HK-2 (cell line): ENCODE results near the gene STEEP1.

Source experiments
- DNase-seq: peaks from one replicate; pipeline ENCODE4 v3.0.0-alpha.2; 2018; ENCODE audit not compliant: unreplicated experiment

The STEEP1 gene

DNA sequence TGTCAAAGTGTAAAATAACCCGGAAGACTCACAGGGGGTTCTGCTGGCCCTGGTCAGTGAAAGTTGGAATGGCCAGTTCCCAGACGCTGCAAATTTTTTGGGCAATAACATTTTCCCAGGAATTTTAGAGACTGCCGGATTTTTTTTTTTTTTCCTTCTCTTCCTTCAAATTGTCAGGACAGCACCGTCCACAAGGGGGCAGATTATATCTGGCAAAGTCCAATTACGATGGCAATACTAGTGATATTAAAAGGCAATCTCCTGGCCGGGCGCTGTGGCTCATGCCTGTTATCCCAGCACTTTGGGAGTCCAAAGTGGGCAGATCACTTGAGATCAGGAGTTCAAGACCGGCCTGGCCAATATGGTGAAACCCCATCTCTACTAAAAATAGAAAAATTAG is 76.5 kb downstream of the STEEP1 start:
- peak; percentile 29 for DNase-seq
